ENCODE results near the gene STEEP1. TPM values are rescaled to one million over a fixed set of nuclear protein-coding genes. Genes with fewer than 3 reads are reported as not detected.
A peak's percentile ranks its signal among the peaks of the same experiment; 100 is the strongest.

Gene STEEP1
- total and polyA plus RNA-seq, 10 donors = 11.0 to 31.6 (median 22.1) TPM

GRCh38 chrX:119606280-119607017 is 41.2 kb upstream of the STEEP1 start, which contains the start of gene NKRF:
TSS of gene NKRF (minus strand) at chrX:119606424.
- Histone ChIP-seq H3K27ac (peak within 1 kb of the TSS; percentile 64 to 95 (median 92)), H3K4me3 (peak within 1 kb of the TSS; percentile 43 to 85 (median 56)), H3K9me3 (no peaks in the 10 kb centered on the region), H3K27me3 (replicated peaks in 1 of 7) (no peaks in the 10 kb centered on the region), H3K36me3 (no peaks in the 10 kb centered on the region), H3K4me1 (peaks cover 0 to 42% (median 9%) of the 10 kb centered on the region in 6 donors)
- intact Hi-C loops (cut with DNase I; ENCODE audit: low total_unique reads) = no loop called here
- TF ChIP-seq POLR2AphosphoS5 (IDR thresholded peaks at IDR 0.05) (peak; percentile 97 to 98 (median 97)), POLR2A (IDR thresholded peaks at IDR 0.05) (peak in 2 of 3 donors; percentile 46 to 72), CTCF (IDR thresholded peaks at IDR 0.05 in 8 of 11, conservative IDR thresholded peaks at IDR 0.05 in 3 of 11) (peak in 3 of 11 experiments; percentile 19 to 30 (median 26))
- peak; percentile 94 for DNase-seq
- 4 to 53% (median 11%) methylated on average over 20 to 46 of the region's 46 CpGs for WGBS, 5 donors

DNA sequence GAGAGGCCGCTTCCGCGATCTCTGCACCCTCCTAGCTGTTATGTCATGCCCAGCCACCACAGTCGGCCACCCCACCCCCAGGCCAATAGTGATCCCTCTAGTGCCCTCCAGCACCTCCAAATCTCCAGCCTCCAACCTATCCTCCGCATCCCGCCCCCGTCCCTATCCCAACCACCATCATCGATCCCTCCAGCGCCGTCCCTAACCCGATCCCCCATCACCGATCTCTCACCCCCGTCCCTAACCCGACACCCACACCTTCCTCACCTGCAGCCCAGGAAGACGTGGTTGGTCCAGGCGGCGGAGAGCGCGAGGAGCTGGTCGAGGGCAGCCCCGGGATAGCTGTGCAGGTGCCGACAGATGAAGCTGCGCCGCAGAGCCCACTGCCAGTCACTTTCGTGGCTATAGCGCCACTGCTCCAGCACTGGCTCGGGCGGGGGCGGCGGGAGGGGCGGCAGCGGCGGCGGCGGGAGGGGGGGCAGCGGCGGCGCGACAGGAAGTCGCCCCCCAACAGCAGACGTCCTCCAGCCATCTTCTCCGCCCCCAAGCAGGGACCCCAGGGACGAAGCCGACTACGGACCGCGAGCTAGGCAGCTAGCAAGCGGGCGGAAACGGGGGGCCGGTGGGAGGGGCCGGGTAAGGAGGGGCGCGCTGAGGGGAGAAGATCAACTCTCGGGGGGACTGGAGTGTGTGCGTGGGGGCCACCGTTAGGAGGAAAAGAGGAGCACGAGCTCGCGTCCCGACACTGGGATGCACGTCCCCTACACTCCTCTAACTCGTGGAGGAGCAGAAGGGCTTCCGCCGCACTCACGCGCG is 40.5 kb upstream of the STEEP1 start:
- H3K9me3 ChIP-seq = no peaks in the 10 kb centered on the region
- WGBS, 5 donors = 1 to 40% (median 2%) methylated on average over 30 to 68 of the region's 68 CpGs
- TF ChIP-seq POLR2A (IDR thresholded peaks at IDR 0.05) (no peak), CTCF (IDR thresholded peaks at IDR 0.05 in 8 of 11, conservative IDR thresholded peaks at IDR 0.05 in 3 of 11) (no peak), POLR2AphosphoS5 (IDR thresholded peaks at IDR 0.05) (no peak)
- peak; percentile 91 for DNase-seq
- peak overlapping the region; percentile 43 to 85 (median 56) for H3K4me3 ChIP-seq
- intact Hi-C loops (cut with DNase I; ENCODE audit: low total_unique reads) = no loop called here
- H3K27ac ChIP-seq = peak overlapping the region; percentile 64 to 95 (median 92)
- H3K36me3 ChIP-seq = peaks cover 0 to 8% (median 0%) of the 10 kb centered on the region in 6 donors
- no peaks in the 10 kb centered on the region for H3K27me3 ChIP-seq (replicated peaks in 1 of 7)
- peaks cover 0 to 42% (median 9%) of the 10 kb centered on the region in 6 donors for H3K4me1 ChIP-seq

DNA sequence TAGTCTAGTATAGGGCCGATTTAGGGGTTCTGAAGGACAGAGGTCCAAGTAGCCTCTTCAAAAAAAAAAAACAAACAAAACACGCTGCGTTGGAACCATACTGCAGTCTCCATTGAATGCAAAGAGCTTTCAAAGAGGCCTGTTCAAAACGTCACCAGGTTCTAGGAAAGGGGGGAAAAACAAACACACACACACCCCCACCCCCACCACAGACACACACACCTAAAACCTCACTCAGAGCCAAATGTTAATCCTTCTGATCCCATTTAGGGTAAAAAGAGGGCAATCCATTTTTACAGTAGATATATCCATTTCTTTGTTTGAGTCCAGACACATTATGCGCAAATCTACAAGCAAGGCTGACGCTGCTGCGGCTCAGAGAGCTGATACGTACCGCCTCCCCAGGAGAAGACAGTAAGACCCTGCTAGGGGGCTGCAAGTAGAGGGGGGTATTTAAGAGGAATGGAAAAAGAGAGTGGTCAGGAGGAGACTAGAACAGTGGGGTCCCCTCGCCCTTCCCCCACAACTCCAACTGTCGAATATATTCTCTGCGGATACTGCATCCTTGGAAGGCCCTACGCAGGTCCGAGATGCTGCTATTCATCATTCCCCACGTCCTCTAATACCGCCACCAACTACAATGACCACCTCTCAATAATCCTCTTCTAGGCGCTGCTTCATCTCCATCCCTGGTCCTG is 39.7 kb upstream of the STEEP1 start:
- intact Hi-C loops (cut with DNase I; ENCODE audit: low total_unique reads) = no loop called here
- peak overlapping the region; percentile 43 to 85 (median 56) for H3K4me3 ChIP-seq
- no peak for DNase-seq
- H3K4me1 ChIP-seq = peaks cover 0 to 35% (median 9%) of the 10 kb centered on the region in 6 donors
- H3K27ac ChIP-seq = peak overlapping the region in 7 of 8 donors; percentile 38 to 95 (median 93)
- no peaks in the 10 kb centered on the region for H3K27me3 ChIP-seq (replicated peaks in 1 of 7)
- TF ChIP-seq CTCF (IDR thresholded peaks at IDR 0.05 in 8 of 11, conservative IDR thresholded peaks at IDR 0.05 in 3 of 11) (no peak), POLR2A (IDR thresholded peaks at IDR 0.05) (no peak), POLR2AphosphoS5 (IDR thresholded peaks at IDR 0.05) (no peak)
- 11 to 45% (median 18%) methylated on average over 16 to 17 of the region's 17 CpGs for WGBS, 5 donors
- H3K9me3 ChIP-seq = no peaks in the 10 kb centered on the region
- H3K36me3 ChIP-seq = peaks cover 0 to 12% (median 0%) of the 10 kb centered on the region in 6 donors

All from spleen (tissue), 11 donors.